HS-27A (cell line): ENCODE data around the gene ZDHHC1.
"Not testable (repeated sequence)": the region's sequence is repeated elsewhere in the genome, so short reads cannot be mapped to it uniquely, and the experiment has no call there.

Experiments
- DNase-seq: peaks from one replicate; pipeline ENCODE4 v3.0.0-alpha.2; 2012; ENCODE audit warnings: low read depth, missing footprints

ZDHHC1 gene

GRCh38 chr16:67394155-67395104 is 21.8 kb downstream of the ZDHHC1 start:
- no peak for DNase-seq

GRCh38 chr16:67393788-67394154 is 22.5 kb downstream of the ZDHHC1 start:
- no peak for DNase-seq

- DNase-seq = no peak
Observed at GRCh38 chr16:67393111-67393787, 23.0 kb downstream of the ZDHHC1 start, which contains the start of gene TPPP3. Gene TPPP3, minus strand, starts transcription at chr16:67393498. Its CDS starts 2,387 bp downstream, at chr16:67391111.

- DNase-seq = no peak
Observed at GRCh38 chr16:67392301-67393059, 23.8 kb downstream of the ZDHHC1 start.

GRCh38 chr16:67391424-67392300 is 24.6 kb downstream of the ZDHHC1 start:
- DNase-seq = no peak

GRCh38 chr16:67390816-67391423 is 25.4 kb downstream of the ZDHHC1 start:
- no peak for DNase-seq

- DNase-seq = no peak
Observed at GRCh38 chr16:67389911-67390815, 26.1 kb downstream of the ZDHHC1 start.

GRCh38 chr16:67388591-67388990 is 27.7 kb downstream of the ZDHHC1 start:
- DNase-seq = no peak

- no peak for DNase-seq
Observed at GRCh38 chr16:67388191-67388590, 28.1 kb downstream of the ZDHHC1 start.

GRCh38 chr16:67387479-67388079 is 28.7 kb downstream of the ZDHHC1 start:
- no peak for DNase-seq

- DNase-seq = no peak
Observed at GRCh38 chr16:67386861-67387455, 29.3 kb downstream of the ZDHHC1 start.

- no peak for DNase-seq
Observed at GRCh38 chr16:67384778-67385510, 31.3 kb downstream of the ZDHHC1 start.

- no peak for DNase-seq
Observed at GRCh38 chr16:67383284-67383683, 33.0 kb downstream of the ZDHHC1 start.

GRCh38 chr16:67378642-67379041 is 37.6 kb downstream of the ZDHHC1 start:
- no peak for DNase-seq

- not testable (repeated sequence) for DNase-seq
Observed at GRCh38 chr16:67376012-67376411, 40.3 kb downstream of the ZDHHC1 start.

GRCh38 chr16:67372664-67373063 is 43.6 kb downstream of the ZDHHC1 start:
- DNase-seq = no peak

- DNase-seq = no peak
Observed at GRCh38 chr16:67370661-67371060, 45.6 kb downstream of the ZDHHC1 start.

- DNase-seq = no peak
Observed at GRCh38 chr16:67364600-67365235, 51.6 kb downstream of the ZDHHC1 start.
